ENCODE data around the gene PLXNA4.

The PLXNA4 gene

DNA sequence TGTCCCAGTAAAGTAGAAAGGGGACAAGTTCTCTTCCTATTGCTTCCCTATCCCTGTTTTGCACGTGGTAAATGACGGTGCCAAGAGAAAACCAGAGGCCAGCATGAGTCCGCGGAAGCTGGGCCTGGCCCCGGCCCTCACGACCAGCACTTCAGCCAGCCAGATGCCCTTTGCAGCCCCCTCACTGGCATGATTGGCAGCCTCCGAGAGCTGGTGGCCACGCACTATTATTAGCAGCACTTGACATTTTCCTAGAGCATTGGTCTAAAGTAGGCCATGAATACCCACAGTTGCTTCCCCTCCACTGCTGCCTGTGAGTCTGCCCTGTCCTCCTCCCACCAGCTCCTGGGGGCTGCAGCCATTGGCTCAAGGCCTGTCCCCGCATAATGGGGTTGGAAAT is 369.1 kb downstream of the PLXNA4 start:
- no peak for DNase-seq
- Mint-ChIP-seq H3K9me3 (no peaks in the 10 kb centered on the region), H3K27ac (no peak overlapping the region), H3K4me1 (no peaks in the 10 kb centered on the region), H3K27me3 (peaks cover 3% of the 10 kb centered on the region), H3K36me3 (ENCODE audit: low read depth) (no peaks in the 10 kb centered on the region), H3K4me3 (no peak overlapping the region)
- ATAC-seq: no peak

DNA sequence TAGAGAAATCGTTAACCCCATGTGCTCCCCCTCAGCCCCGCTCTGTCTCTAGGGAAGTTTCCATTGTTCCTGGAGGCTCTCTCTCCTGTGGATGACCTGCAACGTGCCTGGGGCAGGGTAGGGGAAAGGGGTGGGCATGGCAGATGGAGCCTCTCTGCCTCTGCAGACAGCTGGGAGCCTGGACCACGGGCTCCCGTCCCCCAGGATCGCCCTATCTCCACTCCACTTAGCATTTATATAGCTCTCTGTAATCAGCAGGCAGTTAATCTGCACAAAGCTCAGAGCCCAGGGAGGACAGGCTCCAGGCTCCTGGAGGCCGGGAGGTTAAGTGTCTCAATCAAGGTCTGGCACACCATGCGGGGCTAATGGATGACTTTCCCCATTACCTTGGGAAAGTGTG is 369.7 kb downstream of the PLXNA4 start:
- H3K9me3 Mint-ChIP-seq: no peaks in the 10 kb centered on the region
- no peaks in the 10 kb centered on the region for H3K4me1 Mint-ChIP-seq
- DNase-seq (no peak), ATAC-seq (no peak)
- no peak overlapping the region for H3K27ac Mint-ChIP-seq
- H3K4me3 Mint-ChIP-seq: no peak overlapping the region
- peaks cover 3% of the 10 kb centered on the region for H3K27me3 Mint-ChIP-seq
- H3K36me3 Mint-ChIP-seq (ENCODE audit: low read depth): no peaks in the 10 kb centered on the region

DNA sequence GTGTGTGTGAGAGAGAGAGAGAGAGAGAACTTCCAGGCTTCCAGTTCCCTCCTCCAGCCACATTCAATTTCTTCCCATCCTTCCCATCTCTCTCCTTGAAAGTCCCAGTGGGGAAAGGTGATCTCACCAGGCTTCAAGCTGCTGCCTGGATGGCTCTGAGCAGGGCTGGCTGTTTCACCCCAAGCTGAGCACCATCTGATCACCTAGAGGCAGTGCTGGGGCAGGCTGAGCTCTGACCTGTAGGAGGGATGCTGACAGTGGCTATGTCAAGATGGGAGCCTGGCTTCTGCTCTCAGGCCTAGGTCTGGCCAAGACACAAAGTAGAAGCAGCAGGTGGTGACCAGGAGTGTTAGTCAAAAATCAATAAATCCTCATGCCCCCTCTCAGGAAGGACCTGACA is 370.8 kb downstream of the PLXNA4 start:
- Mint-ChIP-seq H3K27ac (no peak overlapping the region), H3K4me3 (no peak overlapping the region), H3K36me3 (ENCODE audit: low read depth) (no peaks in the 10 kb centered on the region), H3K4me1 (no peaks in the 10 kb centered on the region), H3K27me3 (peaks cover 3% of the 10 kb centered on the region), H3K9me3 (no peaks in the 10 kb centered on the region)
- DNase-seq (no peak), ATAC-seq (no peak)

DNA sequence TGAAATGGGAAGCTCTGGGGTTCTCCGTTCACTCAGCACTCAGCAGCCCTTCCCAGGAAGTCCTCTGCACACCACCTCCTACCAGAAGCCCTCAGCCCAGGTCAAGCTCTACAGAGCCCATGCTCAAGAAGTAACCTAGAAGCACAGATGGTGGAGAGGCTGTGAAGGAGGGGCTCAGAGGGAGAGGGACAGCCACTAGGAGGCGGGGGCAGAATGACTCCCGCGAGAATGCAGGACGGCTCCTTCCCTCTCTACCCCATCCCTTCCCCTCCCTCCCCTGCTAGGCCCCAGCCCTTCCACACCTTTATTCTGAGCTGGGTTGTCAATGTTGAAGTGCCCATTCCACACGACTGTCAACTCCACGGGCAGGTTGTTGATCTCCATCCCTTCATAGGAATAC is 373.2 kb downstream of the PLXNA4 start:
- Mint-ChIP-seq H3K4me3 (no peak overlapping the region), H3K27me3 (peaks cover 3% of the 10 kb centered on the region), H3K9me3 (no peaks in the 10 kb centered on the region), H3K36me3 (ENCODE audit: low read depth) (no peaks in the 10 kb centered on the region), H3K4me1 (no peaks in the 10 kb centered on the region), H3K27ac (no peak overlapping the region)
- ATAC-seq: no peak
- no peak for DNase-seq

DNA sequence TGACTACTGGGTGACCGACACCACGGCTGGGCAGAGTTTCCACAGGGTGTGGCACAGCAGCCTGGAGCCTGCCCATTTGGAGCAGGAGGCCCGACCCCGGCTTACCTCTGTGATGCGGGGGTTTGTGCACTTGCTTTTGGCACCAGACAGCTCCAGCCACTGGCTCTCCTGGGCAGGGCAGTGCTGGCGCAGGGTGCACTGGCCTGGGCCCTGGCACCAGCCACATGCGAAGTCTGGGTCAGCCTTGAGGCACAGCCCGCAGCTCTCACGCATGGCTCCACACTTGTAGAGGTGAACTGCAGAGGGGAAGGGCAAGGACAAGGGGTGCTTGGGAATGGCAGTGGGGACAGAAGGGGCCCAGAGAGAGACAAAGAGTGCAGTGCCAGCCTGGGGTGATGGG is 373.7 kb downstream of the PLXNA4 start:
- no peak overlapping the region for H3K27ac Mint-ChIP-seq
- no peak for DNase-seq
- no peaks in the 10 kb centered on the region for H3K36me3 Mint-ChIP-seq (ENCODE audit: low read depth)
- no peaks in the 10 kb centered on the region for H3K4me1 Mint-ChIP-seq
- ATAC-seq: no peak
- no peak overlapping the region for H3K4me3 Mint-ChIP-seq
- H3K27me3 Mint-ChIP-seq: peaks cover 2% of the 10 kb centered on the region
- H3K9me3 Mint-ChIP-seq: no peaks in the 10 kb centered on the region

DNA sequence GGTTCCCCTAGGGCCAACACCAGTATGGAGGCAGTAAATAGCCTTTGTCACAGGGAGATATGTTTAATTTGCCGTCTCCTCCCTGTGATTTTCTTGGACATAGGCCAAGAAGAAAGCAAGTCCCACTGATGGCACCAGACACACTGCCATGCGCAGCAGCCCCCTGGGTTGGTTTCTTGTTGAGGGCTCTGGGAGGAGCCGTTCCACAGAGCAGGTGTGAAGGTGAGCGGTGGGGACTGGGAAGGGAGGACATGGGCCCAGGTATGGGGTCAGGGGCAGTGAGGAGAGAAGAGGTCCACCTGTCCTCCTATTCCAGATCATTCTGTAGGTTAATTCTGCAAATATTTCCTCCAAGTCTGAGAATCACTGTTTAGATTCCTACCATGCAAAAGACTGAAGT is 376.1 kb downstream of the PLXNA4 start:
- no peaks in the 10 kb centered on the region for H3K27me3 Mint-ChIP-seq
- no peak overlapping the region for H3K27ac Mint-ChIP-seq
- no peaks in the 10 kb centered on the region for H3K4me1 Mint-ChIP-seq
- ATAC-seq (no peak), DNase-seq (no peak)
- no peak overlapping the region for H3K4me3 Mint-ChIP-seq
- H3K36me3 Mint-ChIP-seq (ENCODE audit: low read depth): no peaks in the 10 kb centered on the region
- no peaks in the 10 kb centered on the region for H3K9me3 Mint-ChIP-seq

DNA sequence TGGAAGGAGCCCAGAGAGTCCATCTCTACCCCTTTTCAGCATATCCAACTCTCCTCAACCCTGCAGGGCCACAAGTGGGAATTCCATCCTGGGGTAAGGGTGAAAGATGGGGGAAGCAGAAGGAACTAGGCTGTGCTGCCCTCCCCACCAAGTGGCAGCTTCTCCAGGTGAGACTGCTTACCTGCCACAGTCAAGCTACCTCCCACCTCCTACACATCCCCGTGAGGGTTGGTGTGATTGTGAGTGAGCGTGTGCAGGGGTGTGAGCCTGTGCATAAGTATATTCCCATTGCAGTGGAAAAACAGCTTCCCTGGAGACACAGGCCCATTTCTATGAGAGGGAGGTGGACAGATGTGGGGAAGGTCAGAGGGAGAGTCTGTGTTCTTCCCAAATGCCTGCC is 376.6 kb downstream of the PLXNA4 start:
- no peak for ATAC-seq
- H3K9me3 Mint-ChIP-seq: no peaks in the 10 kb centered on the region
- H3K4me1 Mint-ChIP-seq: no peaks in the 10 kb centered on the region

DNA sequence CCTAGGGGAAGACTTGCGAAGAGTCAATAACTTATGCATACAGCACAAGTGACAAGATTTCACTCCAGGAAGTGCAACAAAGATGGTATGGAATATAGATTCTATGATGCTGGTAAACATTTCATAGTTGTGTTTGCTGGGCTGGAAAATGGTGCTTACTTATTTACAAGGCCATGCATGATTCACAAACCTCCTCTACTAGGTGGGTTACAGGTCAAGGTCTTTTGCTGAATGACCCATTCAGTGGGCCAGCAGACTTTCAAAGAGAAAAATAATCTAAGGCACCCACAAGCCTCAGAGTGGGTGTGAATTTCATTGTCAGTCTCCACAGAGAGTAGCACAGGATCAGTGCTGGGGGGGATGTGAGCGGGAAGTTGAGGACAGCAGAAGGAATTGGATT is 378.5 kb downstream of the PLXNA4 start:
- Mint-ChIP-seq H3K4me3 (no peak overlapping the region), H3K9me3 (no peaks in the 10 kb centered on the region), H3K36me3 (ENCODE audit: low read depth) (no peaks in the 10 kb centered on the region), H3K27me3 (no peaks in the 10 kb centered on the region), H3K27ac (no peak overlapping the region), H3K4me1 (no peaks in the 10 kb centered on the region)
- ATAC-seq (no peak), DNase-seq (no peak)

More for the DNA sequence above, 376.6 kb downstream of the PLXNA4 start:
- no peak overlapping the region for H3K4me3 Mint-ChIP-seq
- no peaks in the 10 kb centered on the region for H3K27me3 Mint-ChIP-seq
- no peak overlapping the region for H3K27ac Mint-ChIP-seq
- DNase-seq: no peak
- H3K36me3 Mint-ChIP-seq (ENCODE audit: low read depth): no peaks in the 10 kb centered on the region

DNA sequence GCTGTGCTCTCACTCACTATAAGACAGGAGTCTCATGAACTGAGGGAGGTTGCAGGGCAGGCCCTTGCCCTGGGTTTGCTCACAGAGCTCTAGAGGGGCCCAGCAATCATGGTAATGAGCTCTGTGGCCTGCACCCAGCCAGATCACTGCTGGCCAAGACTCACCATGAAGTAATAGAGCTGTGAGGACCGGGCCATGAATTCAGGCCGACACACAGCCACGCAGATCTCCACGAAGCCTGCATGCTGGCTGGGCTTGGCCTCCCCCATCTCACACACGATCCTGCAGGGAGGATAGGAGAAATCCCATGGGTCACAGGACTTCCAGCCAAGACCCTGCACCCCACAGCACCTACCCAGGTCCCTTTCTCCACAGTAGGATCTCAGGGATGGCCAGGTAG is 382.4 kb downstream of the PLXNA4 start:
- Mint-ChIP-seq H3K27me3 (no peaks in the 10 kb centered on the region), H3K4me1 (no peaks in the 10 kb centered on the region), H3K4me3 (no peak overlapping the region), H3K27ac (no peak overlapping the region), H3K36me3 (ENCODE audit: low read depth) (no peaks in the 10 kb centered on the region), H3K9me3 (no peaks in the 10 kb centered on the region)
- DNase-seq: no peak
- no peak for ATAC-seq

DNA sequence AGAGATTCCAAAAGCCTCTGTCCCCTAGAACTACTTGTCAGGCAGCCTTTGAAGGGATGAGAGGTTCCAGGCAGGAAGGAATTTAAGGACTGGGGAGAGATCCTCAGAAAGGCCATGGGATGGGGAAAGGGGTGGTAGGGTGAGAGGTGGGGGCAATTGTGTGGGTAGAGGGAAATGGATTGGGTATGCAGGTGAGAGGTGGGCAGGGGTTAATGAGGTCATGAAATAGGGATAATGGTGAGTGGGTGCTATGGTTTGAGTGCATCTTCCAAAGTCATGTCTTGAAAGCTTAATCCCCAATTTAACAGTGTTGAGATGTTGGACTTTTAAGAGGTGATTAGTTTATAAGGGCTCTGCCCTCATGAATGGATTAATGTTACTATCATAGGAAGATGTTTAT is 383.5 kb downstream of the PLXNA4 start:
- Mint-ChIP-seq H3K4me1 (no peaks in the 10 kb centered on the region), H3K36me3 (ENCODE audit: low read depth) (no peaks in the 10 kb centered on the region), H3K4me3 (no peak overlapping the region), H3K27ac (no peak overlapping the region), H3K9me3 (no peaks in the 10 kb centered on the region), H3K27me3 (no peaks in the 10 kb centered on the region)
- ATAC-seq (no peak), DNase-seq (no peak)

DNA sequence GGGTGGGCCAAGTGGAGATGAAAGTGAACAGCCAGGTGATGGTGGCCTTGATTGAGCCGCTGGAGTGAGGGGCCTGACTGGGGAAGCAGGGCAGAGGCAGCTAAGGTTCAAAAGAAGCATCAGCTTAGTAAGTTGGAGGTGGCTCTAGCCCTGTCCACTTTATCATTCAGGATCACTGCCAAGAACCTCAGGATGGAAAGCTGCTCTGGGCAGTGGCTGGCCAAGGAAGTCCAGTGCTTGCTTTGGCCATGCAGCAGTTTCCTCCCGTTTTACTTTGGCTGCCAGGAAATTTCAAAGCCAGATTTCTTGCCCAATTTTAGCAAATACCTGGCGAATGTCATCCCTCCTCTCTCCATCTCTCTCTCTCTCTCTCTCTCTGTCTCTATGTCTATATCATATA is 384.9 kb downstream of the PLXNA4 start:
- no peak for DNase-seq

DNA sequence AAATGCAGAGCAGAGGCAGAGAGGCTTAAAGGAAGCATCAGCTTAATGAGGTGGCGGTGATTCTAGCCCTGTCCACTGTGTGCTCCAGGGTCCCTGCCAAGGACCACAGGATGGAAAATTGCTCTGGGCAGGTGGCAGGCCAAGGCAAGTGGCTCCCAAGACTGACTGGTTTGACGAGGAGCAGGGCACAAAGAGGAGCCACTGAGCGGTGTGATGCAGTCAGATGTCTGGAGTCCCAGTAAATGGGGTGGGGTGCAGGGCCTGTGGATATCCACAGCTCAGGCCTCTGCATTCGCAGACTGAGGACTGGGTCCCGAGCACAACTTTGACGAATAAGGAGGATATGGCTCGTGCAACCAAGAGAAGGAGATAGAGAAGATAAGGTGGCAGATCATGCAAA is 385.6 kb downstream of the PLXNA4 start:
- no peaks in the 10 kb centered on the region for H3K27me3 Mint-ChIP-seq
- ATAC-seq: no peak

More for the DNA sequence above, 384.9 kb downstream of the PLXNA4 start:
- no peaks in the 10 kb centered on the region for H3K27me3 Mint-ChIP-seq
- H3K36me3 Mint-ChIP-seq (ENCODE audit: low read depth): no peaks in the 10 kb centered on the region
- no peak for ATAC-seq
- H3K27ac Mint-ChIP-seq: no peak overlapping the region
- H3K9me3 Mint-ChIP-seq: peaks cover 9% of the 10 kb centered on the region
- H3K4me3 Mint-ChIP-seq: no peak overlapping the region
- H3K4me1 Mint-ChIP-seq: no peaks in the 10 kb centered on the region

DNA sequence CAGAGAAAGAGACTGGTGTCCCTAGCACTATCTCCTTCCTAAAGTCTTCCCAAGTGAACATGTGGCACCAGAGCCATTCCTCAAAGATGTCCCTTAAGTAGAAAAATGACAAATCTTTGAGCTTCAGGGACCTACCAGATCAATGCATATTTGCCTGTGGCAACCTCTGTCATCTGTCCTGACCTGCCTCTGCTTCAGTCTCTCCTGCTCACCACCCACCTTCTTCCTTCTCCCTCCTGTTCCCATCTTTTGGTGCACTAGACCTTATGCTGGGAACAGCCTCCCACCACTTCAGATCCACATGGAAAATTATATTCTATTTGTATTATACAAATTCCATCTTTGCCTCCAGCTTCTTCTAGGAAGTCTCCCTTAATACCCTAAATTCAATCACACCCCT is 386.4 kb downstream of the PLXNA4 start:
- no peak overlapping the region for H3K4me3 Mint-ChIP-seq
- H3K9me3 Mint-ChIP-seq: peaks cover 9% of the 10 kb centered on the region
- no peaks in the 10 kb centered on the region for H3K27me3 Mint-ChIP-seq
- H3K36me3 Mint-ChIP-seq (ENCODE audit: low read depth): no peaks in the 10 kb centered on the region
- no peak for DNase-seq
- no peak for ATAC-seq
- H3K4me1 Mint-ChIP-seq: no peaks in the 10 kb centered on the region
- no peak overlapping the region for H3K27ac Mint-ChIP-seq

More for the DNA sequence above, 385.6 kb downstream of the PLXNA4 start:
- Mint-ChIP-seq H3K4me3 (no peak overlapping the region), H3K27ac (no peak overlapping the region), H3K4me1 (no peaks in the 10 kb centered on the region), H3K9me3 (peaks cover 9% of the 10 kb centered on the region), H3K36me3 (ENCODE audit: low read depth) (no peaks in the 10 kb centered on the region)
- DNase-seq: no peak

DNA sequence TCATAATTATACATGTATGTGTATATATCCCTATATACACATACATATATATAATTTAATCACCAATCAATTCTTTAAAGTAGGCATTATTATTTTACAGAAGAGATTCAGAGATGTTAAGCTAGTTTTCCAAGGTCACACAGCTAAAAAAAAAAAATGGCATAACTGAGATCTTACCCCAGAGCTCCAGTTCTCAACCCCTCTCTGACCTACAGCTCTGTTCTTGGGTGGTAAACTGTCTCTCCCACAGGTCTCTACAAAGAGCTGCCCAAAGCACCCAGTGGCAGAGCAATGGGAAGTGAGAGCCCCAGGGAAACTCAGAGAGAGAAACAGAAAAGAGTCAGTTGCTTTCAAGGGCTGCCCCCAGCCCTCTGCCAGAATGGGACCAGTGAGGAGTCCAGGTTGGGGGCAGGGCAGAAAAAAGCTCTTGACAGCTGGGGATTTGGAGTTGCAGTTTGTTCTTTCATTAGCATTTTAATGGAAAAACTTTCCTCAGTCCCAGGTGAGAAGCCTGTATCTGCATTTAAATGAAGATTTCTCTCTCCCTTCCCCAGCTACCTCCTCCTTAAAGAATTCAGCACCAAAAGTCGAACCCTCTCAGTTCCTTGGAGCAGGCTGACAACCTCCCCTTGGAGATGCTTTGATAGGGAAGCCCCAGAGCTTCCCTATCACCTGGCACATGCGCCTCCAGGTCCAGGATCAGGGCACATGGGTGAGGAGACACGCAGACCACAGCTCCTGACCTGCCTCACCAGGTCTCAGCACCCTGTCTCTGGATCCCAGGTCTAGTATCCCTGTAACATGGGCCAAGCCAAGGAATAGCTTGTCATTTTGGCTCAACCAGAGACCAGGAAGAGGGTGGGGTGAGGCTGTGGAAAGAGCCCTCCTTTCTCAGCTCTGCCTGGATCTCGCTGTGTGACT is 388.1 kb downstream of the PLXNA4 start:
- Mint-ChIP-seq H3K27ac (no peak overlapping the region), H3K27me3 (no peaks in the 10 kb centered on the region), H3K4me1 (no peaks in the 10 kb centered on the region), H3K9me3 (peaks cover 9% of the 10 kb centered on the region), H3K4me3 (no peak overlapping the region), H3K36me3 (ENCODE audit: low read depth) (no peaks in the 10 kb centered on the region)
- DNase-seq (no peak), ATAC-seq (no peak)

DNA sequence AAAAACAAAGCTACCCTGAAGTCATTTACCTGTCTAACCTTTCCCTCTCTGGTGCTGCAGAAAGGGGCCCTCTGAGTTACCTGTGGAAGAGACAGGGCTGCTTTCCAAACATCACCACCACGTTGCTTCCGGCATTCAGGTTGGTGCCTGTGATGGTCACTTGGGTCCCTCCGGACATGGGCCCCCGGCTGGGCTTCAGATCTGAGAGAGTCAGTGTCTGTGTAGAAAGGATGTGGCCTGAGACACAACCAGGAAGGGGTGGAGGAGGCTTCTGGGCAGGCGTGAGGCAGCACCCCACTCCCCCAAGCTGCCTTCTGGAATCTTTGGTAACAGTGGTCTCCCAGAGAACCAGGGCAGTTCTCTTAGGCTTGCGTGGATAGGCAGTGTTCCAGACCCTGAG is 388.9 kb downstream of the PLXNA4 start:
- peaks cover 9% of the 10 kb centered on the region for H3K9me3 Mint-ChIP-seq
- H3K27me3 Mint-ChIP-seq: no peaks in the 10 kb centered on the region
- no peak for DNase-seq
- no peaks in the 10 kb centered on the region for H3K36me3 Mint-ChIP-seq (ENCODE audit: low read depth)
- no peak overlapping the region for H3K4me3 Mint-ChIP-seq
- ATAC-seq: no peak
- no peak overlapping the region for H3K27ac Mint-ChIP-seq
- H3K4me1 Mint-ChIP-seq: no peaks in the 10 kb centered on the region

DNA sequence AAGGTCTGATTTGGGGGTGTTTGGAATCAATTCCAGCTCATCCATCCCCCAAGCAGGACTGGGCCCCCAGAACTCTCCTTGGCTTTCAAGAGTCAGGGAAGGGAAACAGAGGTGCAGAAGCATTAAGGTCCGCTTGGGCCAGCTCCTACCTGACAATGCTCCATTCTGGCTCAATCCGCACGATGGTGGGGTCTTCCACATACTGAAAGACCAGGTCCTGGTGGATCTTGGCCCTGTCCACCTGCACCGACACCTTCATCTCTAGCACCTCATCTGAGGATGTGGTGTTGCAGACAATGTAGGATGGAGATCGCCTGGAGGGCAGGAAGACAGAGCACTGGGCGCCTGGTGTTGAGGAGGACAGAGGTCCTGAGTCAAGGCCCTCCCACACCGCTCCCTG is 391.1 kb downstream of the PLXNA4 start:
- H3K36me3 Mint-ChIP-seq (ENCODE audit: low read depth): no peaks in the 10 kb centered on the region
- no peaks in the 10 kb centered on the region for H3K4me1 Mint-ChIP-seq
- no peak for DNase-seq
- H3K4me3 Mint-ChIP-seq: no peak overlapping the region
- H3K27me3 Mint-ChIP-seq: no peaks in the 10 kb centered on the region
- H3K9me3 Mint-ChIP-seq: peaks cover 9% of the 10 kb centered on the region
- no peak for ATAC-seq
- no peak overlapping the region for H3K27ac Mint-ChIP-seq
